Hepatocyte (in vitro differentiated cells): Measurements from ENCODE around the gene SLC23A2.

Experiments used
- CTCF ChIP-seq: fragments of 200-600 bp; sonication (generic); IDR thresholded peaks from 2 replicates; pipeline ENCODE4 v1.5.1; 2016; ENCODE audit warnings: antibody characterized with exemption, mild to moderate bottlenecking; ENCODE audit not compliant: poor library complexity
- EZH2 ChIP-seq: fragments of 200-600 bp; sonication (generic); IDR thresholded peaks from 2 replicates; pipeline ENCODE4 v1.6.1; 2016; ENCODE audit warnings: antibody characterized with exemption, mild to moderate bottlenecking, borderline replicate concordance

- TF ChIP-seq CTCF (no peak), EZH2 (no peak)
Measured at GRCh38 chr20:4932061-4932460, 69.2 kb downstream of the SLC23A2 start.
